Measurements from ENCODE around the gene MCF2L2. TPM values are rescaled to one million over a fixed set of nuclear protein-coding genes. Genes with fewer than 3 reads are reported as not detected.

MCF2L2 gene
- total and polyA plus RNA-seq, 9 of the 15 experiments (the other 6 are each of a cell fraction or from before 2014, with no cell fraction given) = 0.56 to 4.2 (median 3.0) TPM

DNA sequence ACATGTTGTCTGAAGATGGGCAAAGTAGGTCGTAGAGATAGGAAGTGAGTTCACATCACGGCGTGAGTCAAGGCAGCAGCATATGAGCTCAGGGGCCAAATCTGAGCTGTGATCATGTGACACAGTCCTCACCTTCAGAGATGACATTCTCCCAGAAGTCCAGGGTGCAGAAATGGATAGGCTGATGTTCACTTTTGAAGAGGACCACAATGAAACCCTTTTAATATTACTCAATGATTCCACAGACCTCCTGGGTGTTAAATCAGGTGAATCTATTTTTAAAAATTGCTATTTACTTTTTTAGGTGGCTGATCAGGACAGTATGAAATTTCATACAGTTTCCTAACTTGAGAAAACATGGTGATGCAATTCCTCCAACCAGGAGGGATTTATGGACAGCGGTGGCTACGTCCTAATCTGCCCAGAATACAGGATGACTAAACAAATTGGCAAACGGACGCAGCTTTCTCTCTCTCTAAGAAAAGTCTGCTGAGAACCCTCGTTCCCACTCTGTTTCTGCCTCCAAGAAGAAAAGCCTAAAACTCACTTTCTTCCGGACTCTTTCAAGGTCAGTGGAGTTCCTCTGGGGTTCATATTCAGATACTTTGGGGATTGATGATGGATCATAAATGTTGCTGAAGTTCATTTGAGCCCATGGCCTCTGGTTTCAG, 141.0 kb downstream of the MCF2L2 start (continued):
- TF ChIP-seq, protein P1, sequence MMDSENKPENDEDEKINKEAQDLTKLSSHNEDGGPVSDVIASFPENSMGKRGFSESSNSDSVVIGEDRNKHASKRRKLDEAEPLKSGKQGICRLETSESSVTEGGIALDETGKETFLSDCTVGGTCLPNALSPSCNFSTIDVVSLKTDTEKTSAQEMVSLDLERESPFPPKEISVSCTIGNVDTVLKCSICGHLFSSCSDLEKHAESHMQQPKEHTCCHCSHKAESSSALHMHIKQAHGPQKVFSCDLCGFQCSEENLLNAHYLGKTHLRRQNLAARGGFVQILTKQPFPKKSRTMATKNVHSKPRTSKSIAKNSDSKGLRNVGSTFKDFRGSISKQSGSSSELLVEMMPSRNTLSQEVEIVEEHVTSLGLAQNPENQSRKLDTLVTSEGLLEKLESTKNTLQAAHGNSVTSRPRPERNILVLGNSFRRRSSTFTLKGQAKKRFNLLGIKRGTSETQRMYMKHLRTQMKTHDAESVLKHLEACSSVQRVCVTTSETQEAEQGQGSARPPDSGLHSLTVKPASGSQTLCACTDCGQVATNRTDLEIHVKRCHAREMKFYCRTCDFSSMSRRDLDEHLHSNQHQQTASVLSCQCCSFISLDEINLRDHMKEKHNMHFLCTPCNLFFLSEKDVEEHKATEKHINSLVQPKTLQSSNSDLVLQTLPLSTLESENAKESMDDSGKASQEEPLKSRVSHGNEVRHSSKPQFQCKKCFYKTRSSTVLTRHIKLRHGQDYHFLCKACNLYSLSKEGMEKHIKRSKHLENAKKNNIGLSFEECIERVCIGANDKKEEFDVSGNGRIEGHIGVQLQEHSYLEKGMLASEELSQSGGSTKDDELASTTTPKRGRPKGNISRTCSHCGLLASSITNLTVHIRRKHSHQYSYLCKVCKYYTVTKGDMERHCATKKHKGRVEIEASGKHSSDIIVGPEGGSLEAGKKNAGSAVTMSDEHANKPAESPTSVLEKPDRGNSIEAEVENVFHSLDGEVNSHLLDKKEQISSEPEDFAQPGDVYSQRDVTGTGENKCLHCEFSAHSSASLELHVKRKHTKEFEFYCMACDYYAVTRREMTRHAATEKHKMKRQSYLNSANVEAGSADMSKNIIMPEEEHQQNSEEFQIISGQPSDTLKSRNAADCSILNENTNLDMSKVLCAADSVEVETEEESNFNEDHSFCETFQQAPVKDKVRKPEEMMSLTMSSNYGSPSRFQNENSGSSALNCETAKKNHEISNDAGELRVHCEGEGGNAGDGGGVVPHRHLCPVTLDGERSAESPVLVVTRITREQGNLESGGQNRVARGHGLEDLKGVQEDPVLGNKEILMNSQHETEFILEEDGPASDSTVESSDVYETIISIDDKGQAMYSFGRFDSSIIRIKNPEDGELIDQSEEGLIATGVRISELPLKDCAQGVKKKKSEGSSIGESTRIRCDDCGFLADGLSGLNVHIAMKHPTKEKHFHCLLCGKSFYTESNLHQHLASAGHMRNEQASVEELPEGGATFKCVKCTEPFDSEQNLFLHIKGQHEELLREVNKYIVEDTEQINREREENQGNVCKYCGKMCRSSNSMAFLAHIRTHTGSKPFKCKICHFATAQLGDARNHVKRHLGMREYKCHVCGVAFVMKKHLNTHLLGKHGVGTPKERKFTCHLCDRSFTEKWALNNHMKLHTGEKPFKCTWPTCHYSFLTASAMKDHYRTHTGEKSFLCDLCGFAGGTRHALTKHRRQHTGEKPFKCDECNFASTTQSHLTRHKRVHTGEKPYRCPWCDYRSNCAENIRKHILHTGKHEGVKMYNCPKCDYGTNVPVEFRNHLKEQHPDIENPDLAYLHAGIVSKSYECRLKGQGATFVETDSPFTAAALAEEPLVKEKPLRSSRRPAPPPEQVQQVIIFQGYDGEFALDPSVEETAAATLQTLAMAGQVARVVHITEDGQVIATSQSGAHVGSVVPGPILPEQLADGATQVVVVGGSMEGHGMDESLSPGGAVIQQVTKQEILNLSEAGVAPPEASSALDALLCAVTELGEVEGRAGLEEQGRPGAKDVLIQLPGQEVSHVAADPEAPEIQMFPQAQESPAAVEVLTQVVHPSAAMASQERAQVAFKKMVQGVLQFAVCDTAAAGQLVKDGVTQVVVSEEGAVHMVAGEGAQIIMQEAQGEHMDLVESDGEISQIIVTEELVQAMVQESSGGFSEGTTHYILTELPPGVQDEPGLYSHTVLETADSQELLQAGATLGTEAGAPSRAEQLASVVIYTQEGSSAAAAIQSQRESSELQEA (IDR thresholded peaks at IDR 0.05; ENCODE audit: low read depth) = no peak
- TF ChIP-seq CC2D1A (IDR thresholded peaks at IDR 0.05) (no peak), SMARCC2 (IDR thresholded peaks at IDR 0.05; ENCODE audit: low read depth) (peak; percentile 55; the same call in 1 of the 2 replicates)
